SK-N-SH (cell line): ENCODE data around the gene FGF13. TPM values are rescaled to one million over a fixed set of nuclear protein-coding genes. Genes with fewer than 3 reads are reported as not detected.

Source experiments
- CTCF ChIA-PET: fragments of 300-600, 350-600 bp; formaldehyde crosslinking; extraction: SDS; loops from one replicate; lab custom pipeline; 2021; lab: Yijun Ruan, JAX
- POLR2A ChIA-PET: fragments of 350-600 bp; sonication (Branson Sonifier 250); formaldehyde crosslinking; extraction: SDS; loops from one replicate; lab custom pipeline; 2020; ENCODE audit warnings: antibody characterized with exemption, inconsistent platforms; lab: Yijun Ruan, JAX
- DNase-seq: peaks from one replicate; pipeline ENCODE4 v3.0.0; 2012
- H2AFZ ChIP-seq: fragments of 200-600 bp; sonication (generic); 2 replicates; pipeline ENCODE4 v1.8.1; 2016; ENCODE audit warnings: antibody characterized with exemption, mild to moderate bottlenecking, low read depth
- H3F3A ChIP-seq: fragments of 200-600 bp; sonication (generic); replicated peaks from 2 replicates; pipeline ENCODE3; 2016; ENCODE audit warnings: antibody characterized with exemption, mild to moderate bottlenecking; ENCODE audit not compliant: insufficient read depth
- H3K27ac ChIP-seq, 2 experiments: fragments of 200-500 bp in 1 of 2; fragments of 200-600 bp in 1 of 2; sonication (Bioruptor generic) in 1 of 2; sonication (generic), shearing (Covaris generic) in 1 of 2; 2 replicates each; pipeline versions ENCODE4 v1.5.1 to v1.6.1; 2014 to 2016; ENCODE audit warnings: low read depth in 2 of 2, inconsistent platforms in 1 of 2, low read length in 1 of 2, mild to moderate bottlenecking in 1 of 2, mixed read lengths in 1 of 2
- H3K27me3 ChIP-seq: fragments of 200-600 bp; sonication (generic), shearing (Covaris generic); 2 replicates; pipeline ENCODE4 v1.6.1; 2016; ENCODE audit warnings: mixed run types; ENCODE audit not compliant: insufficient read depth
- H3K36me3 ChIP-seq, 2 experiments: fragments of 200-500 bp in 1 of 2; fragments of 200-600 bp in 1 of 2; sonication (Bioruptor generic) in 1 of 2; sonication (generic) in 1 of 2; replicated peaks in 1 of 2; 2 replicates each; pipeline versions ENCODE3 to v1.5.1; 2014 to 2016; ENCODE audit warnings: low read length in 1 of 2, mild to moderate bottlenecking in 1 of 2; ENCODE audit not compliant: insufficient read depth in 2 of 2, control insufficient read depth in 1 of 2
- H3K4me1 ChIP-seq, 2 experiments: fragments of 200-500 bp in 1 of 2; fragments of 200-600 bp in 1 of 2; sonication (Bioruptor generic) in 1 of 2; sonication (generic), shearing (Covaris generic) in 1 of 2; 2 replicates each; pipeline versions ENCODE4 v1.5.1 to v1.6.1; 2014 to 2016; ENCODE audit warnings: low read depth in 1 of 2, low read length in 1 of 2, mixed run types in 1 of 2; ENCODE audit not compliant: insufficient read depth in 2 of 2, control insufficient read depth in 1 of 2
- H3K4me2 ChIP-seq: fragments of 200-600 bp; sonication (generic), shearing (Covaris generic); 2 replicates; pipeline ENCODE4 v1.6.1; 2017; ENCODE audit warnings: mixed run types
- H3K4me3 ChIP-seq, 2 experiments: fragments of 200-500 bp in 1 of 2; fragments of 200-600 bp in 1 of 2; sonication (Bioruptor generic) in 1 of 2; sonication (generic), shearing (Covaris generic) in 1 of 2; 2 replicates each; pipeline versions ENCODE4 v1.5.1 to v1.8.1; 2014 to 2016; ENCODE audit warnings: low read depth in 2 of 2, inconsistent platforms in 1 of 2, low read length in 1 of 2, mild to moderate bottlenecking in 1 of 2, mixed read lengths in 1 of 2, moderate library complexity in 1 of 2
- H3K79me2 ChIP-seq: fragments of 200-600 bp; sonication (generic); 2 replicates; pipeline ENCODE4 v1.8.1; 2017; ENCODE audit warnings: mild to moderate bottlenecking; ENCODE audit not compliant: insufficient read depth
- H3K9ac ChIP-seq: fragments of 200-600 bp; sonication (generic); 2 replicates; pipeline ENCODE4 v1.6.1; 2017; ENCODE audit warnings: mixed run types
- H3K9me2 ChIP-seq: fragments of 200-600 bp; sonication (generic); 2 replicates; pipeline ENCODE4 v1.6.1; 2017; ENCODE audit warnings: mixed run types
- H3K9me3 ChIP-seq: fragments of 200-600 bp; sonication (generic); 2 replicates; pipeline ENCODE4 v1.6.1; 2017; ENCODE audit warnings: mixed run types, mild to moderate bottlenecking, moderate library complexity
- H4K20me1 ChIP-seq: fragments of 200-600 bp; sonication (generic); 2 replicates; pipeline ENCODE4 v1.6.1; 2017; ENCODE audit warnings: mild to moderate bottlenecking, mixed run types; ENCODE audit not compliant: insufficient read depth
- CHD2 ChIP-seq: fragments of 150-350 bp; IDR thresholded peaks from 2 replicates; pipeline ENCODE4 v1.6.1; 2018; ENCODE audit warnings: low read length; ENCODE audit not compliant: partially characterized antibody
- CTCF ChIP-seq: fragments of 200-600 bp; sonication (generic); IDR thresholded peaks from 2 replicates; pipeline ENCODE4 v1.6.1; 2017; ENCODE audit warnings: antibody characterized with exemption, mild to moderate bottlenecking, moderate library complexity
- ELF1 ChIP-seq: IDR thresholded peaks from 2 replicates; pipeline ENCODE4 v1.4.0; 2012
- FOXJ3 ChIP-seq: sonication (generic); formaldehyde crosslinking; IDR thresholded peaks from 2 replicates; pipeline ENCODE4 v1.5.1; 2020; ENCODE audit warnings: mild to moderate bottlenecking, missing genetic modification reagents
- GABPA ChIP-seq: IDR thresholded peaks from 2 replicates; pipeline ENCODE4 v1.4.0; 2012; ENCODE audit warnings: low read depth, mild to moderate bottlenecking
- GATA2 ChIP-seq: sonication (generic); formaldehyde crosslinking; IDR thresholded peaks from 2 replicates; pipeline ENCODE4 v1.5.0; 2020; ENCODE audit warnings: mild to moderate bottlenecking, missing genetic modification reagents
- IRF3 ChIP-seq: fragments of 150-350 bp; IDR thresholded peaks from 2 replicates; pipeline ENCODE4 v1.6.1; 2016; ENCODE audit warnings: mild to moderate bottlenecking, low read depth, low read length
- JUND ChIP-seq: IDR thresholded peaks from 2 replicates; pipeline ENCODE4 v1.4.0; 2012
- MAX ChIP-seq: IDR thresholded peaks from 2 replicates; pipeline ENCODE4 v1.4.0; 2012; ENCODE audit warnings: low read depth
- MEF2A ChIP-seq: IDR thresholded peaks from 2 replicates; pipeline ENCODE4 v1.4.0; 2012; ENCODE audit warnings: low read depth, borderline replicate concordance
- NRF1 ChIP-seq: IDR thresholded peaks from 2 replicates; pipeline ENCODE4 v1.6.1; 2012; ENCODE audit warnings: low read depth, mild to moderate bottlenecking, low read length
- RCOR1 ChIP-seq: fragments of 150-350 bp; IDR thresholded peaks from 2 replicates; pipeline ENCODE4 v1.6.1; 2017; ENCODE audit warnings: antibody characterized with exemption, low read length
- REST ChIP-seq: IDR thresholded peaks from 2 replicates; pipeline ENCODE4 v1.6.1; 2012; ENCODE audit warnings: mild to moderate bottlenecking, low read depth, low read length, moderate library complexity
- RXRA ChIP-seq: IDR thresholded peaks from 2 replicates; pipeline ENCODE4 v1.4.0; 2012; ENCODE audit warnings: low read depth, mild to moderate bottlenecking, borderline replicate concordance
- SIN3A ChIP-seq: IDR thresholded peaks from 2 replicates; pipeline ENCODE4 v1.6.1; 2012; ENCODE audit warnings: low read depth, mild to moderate bottlenecking, low read length, moderate library complexity, borderline replicate concordance
- TAF1 ChIP-seq: IDR thresholded peaks from 2 replicates; pipeline ENCODE4 v1.6.1; 2012; ENCODE audit warnings: low read depth, mild to moderate bottlenecking, low read length, moderate library complexity, borderline replicate concordance
- USF1 ChIP-seq: IDR thresholded peaks from 2 replicates; pipeline ENCODE4 v1.4.0; 2012; ENCODE audit warnings: low read depth, borderline replicate concordance
- USF2 ChIP-seq: fragments of 150-350 bp; IDR thresholded peaks from 2 replicates; pipeline ENCODE4 v1.6.1; 2017; ENCODE audit warnings: antibody characterized with exemption, low read length, low read depth, borderline replicate concordance
- WGBS: methylation state at CpG from one replicate; pipeline ENCODE4 v1.1.6; 2017; ENCODE audit warnings: low lambda C conversion rate; 5-methylcytosine and 5-hydroxymethylcytosine counted together
- polyA plus RNA-seq, 3 experiments: library from polyadenylated mRNA; depleted of rRNA; stranded (reverse); fragments of >200 nt; gene quantifications; 2 replicates each; pipeline ENCODE4 v1.2.3, GENCODE V29; 2012

The FGF13 gene
- polyA plus RNA-seq, 1 of the 3 experiments (the other 2 are of a cell fraction), result 0.12 TPM

- H3K36me3 ChIP-seq, result no peaks in the 10 kb centered on the region
- no peaks in the 10 kb centered on the region for H3K27me3 ChIP-seq
- ChIA-PET POLR2A (no interaction called here), CTCF (interaction anchor here (1.2 kb wide), 1 partner anchor 55 kb away, joined by 4 read pairs; no protein-coding TSS in a partner anchor)
- no peak for DNase-seq
- H3K27ac ChIP-seq, result no peak overlapping the region
- H3K9ac ChIP-seq, result no peak overlapping the region
- H3K9me3 ChIP-seq, result no peaks in the 10 kb centered on the region
- no peak overlapping the region for H2AFZ ChIP-seq
- H3K4me1 ChIP-seq, result no peaks in the 10 kb centered on the region
- TF ChIP-seq GATA2 (CRISPR knock-in tag) (no peak), CTCF (no peak), NRF1 (no peak), GABPA (no peak), FOXJ3 (CRISPR knock-in tag) (no peak), ELF1 (no peak), REST (no peak), JUND (no peak), CHD2 (no peak), IRF3 (no peak), SIN3A (no peak)
- H3K79me2 ChIP-seq, result no peaks in the 10 kb centered on the region
- H3K9me2 ChIP-seq, result no peaks in the 10 kb centered on the region
- no peak overlapping the region for H3K4me3 ChIP-seq
- no peak overlapping the region for H3K4me2 ChIP-seq
- H4K20me1 ChIP-seq, result no peaks in the 10 kb centered on the region
- no peaks in the 10 kb centered on the region for H3F3A ChIP-seq
- WGBS, result under 1% methylated on average over 4 of the region's 4 CpGs
Measured at GRCh38 chrX:138691186-138691585, 20.3 kb downstream of the FGF13 start.

GRCh38 chrX:138690591-138690990, 20.9 kb downstream of the FGF13 start:
- H3K9me2 ChIP-seq, result no peaks in the 10 kb centered on the region
- no peaks in the 10 kb centered on the region for H4K20me1 ChIP-seq
- H3K9me3 ChIP-seq, result no peaks in the 10 kb centered on the region
- H3K4me3 ChIP-seq, result no peak overlapping the region
- no peaks in the 10 kb centered on the region for H3K4me1 ChIP-seq
- ChIA-PET CTCF (interaction anchor here (1.2 kb wide), 1 partner anchor 49 kb away, joined by 3 read pairs; no protein-coding TSS in a partner anchor), POLR2A (no interaction called here)
- no peak overlapping the region for H3K27ac ChIP-seq
- H3K9ac ChIP-seq, result no peak overlapping the region
- H3K36me3 ChIP-seq, result no peaks in the 10 kb centered on the region
- H3K27me3 ChIP-seq, result no peaks in the 10 kb centered on the region
- H2AFZ ChIP-seq, result no peak overlapping the region
- no peak for DNase-seq
- H3F3A ChIP-seq, result no peaks in the 10 kb centered on the region
- no peaks in the 10 kb centered on the region for H3K79me2 ChIP-seq
- H3K4me2 ChIP-seq, result no peak overlapping the region
- TF ChIP-seq MEF2A (no peak), TAF1 (no peak), RCOR1 (no peak), IRF3 (no peak), RXRA (no peak), GATA2 (CRISPR knock-in tag) (no peak), USF2 (no peak), MAX (no peak), USF1 (no peak)
